GM06990 (cell line): ENCODE data around the gene ADRA2C.

Source experiments
- DNase-seq: peaks from one replicate; pipeline ENCODE4 v3.0.0-alpha.2; 2011; ENCODE audit not compliant: insufficient read length; ENCODE audit errors: extremely low read depth
- H3K27me3 ChIP-seq: replicated peaks from 2 replicates; pipeline ENCODE4 v1.6.0; 2011; ENCODE audit warnings: low read length; ENCODE audit not compliant: control insufficient read depth, insufficient read depth
- H3K36me3 ChIP-seq: 2 replicates; pipeline ENCODE4 v1.5.1; 2011; ENCODE audit warnings: low read length; ENCODE audit not compliant: control insufficient read depth, insufficient read depth
- H3K4me3 ChIP-seq: replicated peaks from 2 replicates; pipeline ENCODE4 v1.5.1; 2011; ENCODE audit warnings: low read depth, mild to moderate bottlenecking, control low read depth, low read length
- TF ChIP-seq, protein P1 (sequence below): IDR thresholded peaks from 2 replicates; pipeline ENCODE4 v1.5.1; 2011; ENCODE audit warnings: low read length, control low read depth, mild to moderate bottlenecking, inconsistent platforms; ENCODE audit not compliant: insufficient read depth, poor library complexity, severe bottlenecking

The ADRA2C gene

DNA sequence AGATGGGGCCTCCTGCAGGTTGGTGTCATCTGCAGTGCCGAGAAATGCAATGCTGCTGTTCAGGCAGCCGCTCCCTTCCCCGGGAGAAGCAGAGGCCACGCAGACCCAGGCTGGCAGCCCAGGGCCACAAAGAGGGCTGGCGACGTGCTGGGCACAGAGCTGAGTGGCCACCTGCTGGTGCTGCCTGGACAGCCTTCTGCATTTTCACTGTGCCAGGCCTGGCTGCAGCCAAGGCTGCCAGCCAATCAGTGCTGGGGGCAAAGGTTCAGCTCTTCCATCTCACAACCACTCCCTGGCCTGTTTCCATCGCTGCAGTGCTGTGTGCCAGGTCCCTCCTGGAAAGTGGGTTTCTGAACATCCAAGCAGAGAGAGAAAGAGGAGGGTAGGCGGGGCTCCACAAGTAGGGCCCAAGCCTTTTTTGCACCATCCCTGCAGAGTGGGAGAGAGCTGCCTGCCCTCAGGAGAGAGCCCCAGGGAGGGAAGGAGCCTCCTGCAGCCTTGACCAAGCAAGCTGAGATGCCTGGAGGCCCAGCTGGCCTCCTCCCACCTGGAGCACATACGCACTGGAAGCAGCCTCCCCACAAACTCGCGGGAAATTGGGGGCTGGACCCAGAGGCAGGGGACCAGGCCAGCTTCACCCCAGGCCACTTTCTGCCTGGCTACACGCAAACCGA, 20.1 kb downstream of the ADRA2C start:
- no peak overlapping the region for H3K4me3 ChIP-seq
- no peak for DNase-seq
- no peaks in the 10 kb centered on the region for H3K36me3 ChIP-seq
- TF ChIP-seq, protein P1, sequence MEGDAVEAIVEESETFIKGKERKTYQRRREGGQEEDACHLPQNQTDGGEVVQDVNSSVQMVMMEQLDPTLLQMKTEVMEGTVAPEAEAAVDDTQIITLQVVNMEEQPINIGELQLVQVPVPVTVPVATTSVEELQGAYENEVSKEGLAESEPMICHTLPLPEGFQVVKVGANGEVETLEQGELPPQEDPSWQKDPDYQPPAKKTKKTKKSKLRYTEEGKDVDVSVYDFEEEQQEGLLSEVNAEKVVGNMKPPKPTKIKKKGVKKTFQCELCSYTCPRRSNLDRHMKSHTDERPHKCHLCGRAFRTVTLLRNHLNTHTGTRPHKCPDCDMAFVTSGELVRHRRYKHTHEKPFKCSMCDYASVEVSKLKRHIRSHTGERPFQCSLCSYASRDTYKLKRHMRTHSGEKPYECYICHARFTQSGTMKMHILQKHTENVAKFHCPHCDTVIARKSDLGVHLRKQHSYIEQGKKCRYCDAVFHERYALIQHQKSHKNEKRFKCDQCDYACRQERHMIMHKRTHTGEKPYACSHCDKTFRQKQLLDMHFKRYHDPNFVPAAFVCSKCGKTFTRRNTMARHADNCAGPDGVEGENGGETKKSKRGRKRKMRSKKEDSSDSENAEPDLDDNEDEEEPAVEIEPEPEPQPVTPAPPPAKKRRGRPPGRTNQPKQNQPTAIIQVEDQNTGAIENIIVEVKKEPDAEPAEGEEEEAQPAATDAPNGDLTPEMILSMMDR: no peak
- H3K27me3 ChIP-seq: no peaks in the 10 kb centered on the region; the same call in 1 of the 2 replicates

DNA sequence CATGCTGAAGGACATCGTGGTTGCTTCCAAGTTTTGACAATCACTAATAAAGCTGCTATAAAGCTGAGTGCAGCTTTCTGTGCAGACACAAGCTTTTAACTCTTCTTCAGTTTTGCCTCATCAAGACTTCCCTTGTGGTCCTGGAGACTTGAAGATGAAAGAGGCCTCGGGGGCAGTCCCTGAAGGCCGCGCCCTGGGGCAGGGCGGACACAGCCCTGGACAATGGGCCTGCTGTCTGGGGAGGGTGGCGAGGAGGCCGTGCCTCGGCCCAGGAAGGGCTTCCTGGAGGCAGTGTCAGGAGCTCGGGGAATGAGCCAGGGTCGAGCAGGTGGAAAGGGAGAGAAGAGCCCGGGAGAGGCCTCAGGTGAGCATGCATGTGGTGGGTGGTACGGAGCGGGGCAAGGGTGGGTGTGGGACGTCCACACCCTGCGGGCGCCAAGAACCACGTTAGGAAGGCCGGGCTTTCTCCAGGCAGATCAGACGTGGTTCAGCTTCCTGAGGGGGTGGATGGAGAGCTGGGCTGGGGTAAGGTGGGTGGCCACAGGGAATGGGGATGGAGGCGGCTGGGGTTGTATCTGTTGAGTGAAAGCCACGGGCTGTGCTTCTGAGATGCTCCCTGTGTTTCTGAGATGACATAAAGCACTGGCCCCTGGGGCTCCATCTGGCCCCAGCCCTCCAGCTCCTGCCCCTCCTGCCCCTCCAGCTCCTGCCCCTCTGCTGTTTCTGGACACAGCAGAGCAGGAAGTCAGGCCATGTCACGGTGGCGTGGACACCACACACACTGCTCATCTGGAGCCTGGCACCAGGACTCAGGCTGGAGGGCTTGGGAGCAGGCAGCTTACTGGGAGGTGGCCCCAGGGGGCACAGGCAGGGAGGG, 21.5 kb downstream of the ADRA2C start:
- DNase-seq: no peak
- TF ChIP-seq, protein P1: no peak
- Histone ChIP-seq H3K27me3 (no peaks in the 10 kb centered on the region; the same call in 1 of the 2 replicates), H3K36me3 (no peaks in the 10 kb centered on the region), H3K4me3 (no peak overlapping the region)

DNA sequence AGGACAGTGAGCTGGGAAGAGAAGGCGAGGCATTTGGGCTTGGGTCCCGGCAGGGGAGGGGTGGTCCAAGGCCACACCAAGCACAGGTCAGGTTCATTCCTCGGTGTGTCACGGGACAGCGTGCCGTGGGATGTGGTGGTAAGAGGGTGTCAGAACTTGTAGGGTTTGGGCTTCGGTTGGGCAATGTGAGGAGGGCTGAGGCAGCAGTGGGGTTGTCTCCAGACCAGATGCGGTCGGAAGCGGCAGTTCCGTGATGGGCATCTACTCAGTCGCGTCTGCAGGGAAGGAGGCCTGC, 22.1 kb downstream of the ADRA2C start:
- no peaks in the 10 kb centered on the region for H3K36me3 ChIP-seq
- DNase-seq: no peak
- TF ChIP-seq, protein P1: no peak
- H3K4me3 ChIP-seq: no peak overlapping the region
- no peaks in the 10 kb centered on the region; the same call in 1 of the 2 replicates for H3K27me3 ChIP-seq

DNA sequence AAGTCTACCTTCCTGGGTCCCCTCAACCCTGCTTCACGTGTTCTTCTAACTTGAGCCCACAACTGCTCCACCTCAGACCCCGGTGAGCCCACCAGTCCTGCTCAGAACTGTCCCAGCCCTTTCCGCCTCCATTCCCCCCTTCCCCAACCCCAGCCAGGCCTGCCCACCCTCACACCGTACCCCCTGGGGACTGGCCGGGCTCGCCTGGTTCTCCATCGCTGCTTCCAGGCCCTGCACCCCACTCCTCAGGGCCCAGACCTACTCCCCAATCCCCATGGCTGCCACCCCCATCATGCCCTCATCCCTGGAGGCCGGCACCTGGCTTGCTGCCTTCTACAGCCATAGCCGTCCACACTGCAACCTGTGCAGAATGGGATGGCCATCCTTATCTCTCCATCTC, 23.4 kb downstream of the ADRA2C start:
- TF ChIP-seq, protein P1: no peak
- DNase-seq: no peak
- Histone ChIP-seq H3K36me3 (no peaks in the 10 kb centered on the region), H3K4me3 (no peak overlapping the region), H3K27me3 (no peaks in the 10 kb centered on the region; the same call in 1 of the 2 replicates)

DNA sequence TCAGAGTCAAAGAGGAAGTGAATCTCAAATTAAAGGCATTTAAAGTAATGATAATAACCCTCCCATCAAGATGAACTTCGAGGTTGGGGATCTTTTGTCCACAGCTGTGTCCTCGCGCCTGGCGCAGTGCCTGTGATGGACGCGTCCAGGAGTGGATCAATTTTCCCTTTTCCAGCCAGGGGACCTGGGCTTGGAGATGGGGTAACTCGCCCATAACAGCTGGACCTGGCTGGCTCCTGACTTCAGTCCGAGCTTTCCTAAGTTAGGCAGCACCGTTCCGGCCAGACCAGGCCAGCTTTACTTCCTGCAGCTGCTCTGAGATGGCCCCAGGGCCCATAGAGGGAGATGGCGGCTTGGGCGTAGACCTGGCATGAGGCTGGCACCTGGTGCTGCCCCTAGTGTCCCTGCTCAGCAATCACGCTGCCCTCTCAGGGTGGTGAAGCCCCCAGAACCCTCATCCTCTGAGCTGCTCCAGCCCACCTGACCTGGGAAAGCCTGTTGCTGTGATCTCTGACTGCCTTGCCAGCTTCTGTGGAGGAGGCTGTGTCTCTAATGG, 23.9 kb downstream of the ADRA2C start:
- TF ChIP-seq, protein P1: no peak
- Histone ChIP-seq H3K4me3 (no peak overlapping the region), H3K27me3 (no peaks in the 10 kb centered on the region; the same call in 1 of the 2 replicates), H3K36me3 (no peaks in the 10 kb centered on the region)
- DNase-seq: no peak
